Sigmoid colon (tissue), 4 donors: ENCODE results near the gene TNS1.

Source experiments
- CTCF ChIP-seq, 4 experiments: fragments of 450-650 bp in 3 of 4; fragments of 200-600 bp in 1 of 4; IDR thresholded peaks; one replicate each; pipeline ENCODE4 v1.5.1; 2016 to 2019; ENCODE audit warnings: antibody characterized with exemption in 4 of 4, mild to moderate bottlenecking in 3 of 4, moderate library complexity in 2 of 4
- POLR2AphosphoS5 ChIP-seq, 4 donors: sonication (generic); formaldehyde crosslinking; IDR thresholded peaks; one replicate each; pipeline ENCODE4 v1.6.1; 2017; ENCODE audit warnings: antibody characterized with exemption in 4 of 4

- TF ChIP-seq CTCF (IDR thresholded peaks at IDR 0.05) (no peak), POLR2AphosphoS5 (IDR thresholded peaks at IDR 0.05) (peak in 2 of 4 donors; percentile 31 to 48)
These were observed 206.9 kb downstream of the TNS1 start for GRCh38 chr2:217795706-217796465.
